Neural cell (in vitro differentiated cells): ENCODE measurements around the gene PIK3R4. TPM values are rescaled to one million over a fixed set of nuclear protein-coding genes. Genes with fewer than 3 reads are reported as not detected.

Experiments used
- H2AFZ ChIP-seq: fragments of 200-600, 300-800 bp; sonication (generic), shearing (Covaris generic); 2 replicates; pipeline ENCODE4 v1.6.0; 2014; ENCODE audit warnings: low read depth, mild to moderate bottlenecking, antibody characterized with exemption, low read length, moderate library complexity
- H3F3A ChIP-seq: fragments of 200-600 bp; shearing (Covaris generic); 2 replicates; pipeline ENCODE4 v1.6.1; 2016; ENCODE audit warnings: mild to moderate bottlenecking, moderate library complexity, mixed read lengths, antibody characterized with exemption, low read length; ENCODE audit not compliant: insufficient read depth, poor library complexity, severe bottlenecking
- H3K27ac ChIP-seq: fragments of 200-600, 300-800 bp; sonication (generic), shearing (Covaris generic); 2 replicates; pipeline ENCODE4 v1.5.1; 2014; ENCODE audit warnings: mild to moderate bottlenecking, low read length, moderate library complexity
- H3K27me3 ChIP-seq: fragments of 300-800, 200-600 bp; sonication (generic), shearing (Covaris generic); 2 replicates; pipeline ENCODE4 v1.6.0; 2014; ENCODE audit warnings: mild to moderate bottlenecking, low read depth, low read length, moderate library complexity; ENCODE audit not compliant: insufficient read depth
- H3K36me3 ChIP-seq: fragments of 300-800, 200-600 bp; sonication (generic), shearing (Covaris generic); 2 replicates; pipeline ENCODE4 v1.5.1; 2014; ENCODE audit warnings: mild to moderate bottlenecking, antibody characterized with exemption, low read length, moderate library complexity; ENCODE audit not compliant: insufficient read depth
- H3K4me2 ChIP-seq: fragments of 300-800, 200-600 bp; sonication (generic), shearing (Covaris generic); 2 replicates; pipeline ENCODE4 v1.6.0; 2014; ENCODE audit warnings: mild to moderate bottlenecking, low read length
- H3K4me3 ChIP-seq: fragments of 300-800, 200-600 bp; sonication (generic), shearing (Covaris generic); 2 replicates; pipeline ENCODE4 v1.5.1; 2014; ENCODE audit warnings: mild to moderate bottlenecking, low read length, moderate library complexity
- H3K79me2 ChIP-seq: fragments of 200-600 bp; shearing (Covaris generic); replicated peaks from 2 replicates; pipeline ENCODE4 v1.6.0; 2014; ENCODE audit warnings: mild to moderate bottlenecking, low read length, moderate library complexity; ENCODE audit not compliant: insufficient read depth
- H3K9ac ChIP-seq: fragments of 300-800, 200-600 bp; sonication (generic), shearing (Covaris generic); 2 replicates; pipeline ENCODE4 v1.6.1; 2016; ENCODE audit warnings: mild to moderate bottlenecking, low read length, mixed read lengths
- H3K9me2 ChIP-seq: fragments of 200-600 bp; shearing (Covaris generic); 2 replicates; pipeline ENCODE4 v1.6.1; 2016; ENCODE audit warnings: mild to moderate bottlenecking, low read length, mixed read lengths; ENCODE audit not compliant: insufficient read depth
- H3K9me3 ChIP-seq: fragments of 200-600, 300-800 bp; sonication (generic), shearing (Covaris generic); 2 replicates; pipeline ENCODE4 v1.6.1; 2016; ENCODE audit warnings: mild to moderate bottlenecking, mixed run types, low read length, moderate library complexity, mixed read lengths
- H4K20me1 ChIP-seq: fragments of 200-600 bp; shearing (Covaris generic); 2 replicates; pipeline ENCODE4 v1.6.1; 2016; ENCODE audit warnings: mild to moderate bottlenecking, mixed run types; ENCODE audit not compliant: insufficient read depth
- CTCF ChIP-seq: fragments of 450-650 bp; IDR thresholded peaks from 2 replicates; pipeline ENCODE4 v1.5.1; 2014; ENCODE audit warnings: antibody characterized with exemption, mild to moderate bottlenecking, moderate library complexity; ENCODE audit not compliant: poor library complexity, severe bottlenecking
- EP300 ChIP-seq: fragments of 450-650 bp; conservative IDR thresholded peaks from 2 replicates; pipeline ENCODE4 v1.6.1; 2014; ENCODE audit warnings: antibody characterized with exemption, mild to moderate bottlenecking, moderate library complexity; ENCODE audit not compliant: poor library complexity, severe bottlenecking
- EZH2 ChIP-seq: fragments of 200-600, 300-800 bp; shearing (Covaris generic), sonication (generic); IDR thresholded peaks from 2 replicates; pipeline ENCODE4 v1.6.1; 2014; ENCODE audit warnings: antibody characterized with exemption, low read length, borderline replicate concordance, mild to moderate bottlenecking; ENCODE audit not compliant: insufficient read depth, poor library complexity, severe bottlenecking
- MXI1 ChIP-seq: fragments of 450-650 bp; conservative IDR thresholded peaks from 2 replicates; pipeline ENCODE4 v1.6.1; 2014; ENCODE audit warnings: antibody characterized with exemption, mild to moderate bottlenecking; ENCODE audit not compliant: poor library complexity, severe bottlenecking
- POLR2AphosphoS5 ChIP-seq: IDR thresholded peaks from 2 replicates; pipeline ENCODE4 v1.6.1; 2012
- RAD21 ChIP-seq: fragments of 450-650 bp; conservative IDR thresholded peaks from 2 replicates; pipeline ENCODE4 v1.6.1; 2014; ENCODE audit warnings: antibody characterized with exemption, mild to moderate bottlenecking, moderate library complexity
- SMC3 ChIP-seq: fragments of 450-650 bp; conservative IDR thresholded peaks from 2 replicates; pipeline ENCODE4 v1.6.1; 2014; ENCODE audit warnings: antibody characterized with exemption, mild to moderate bottlenecking, moderate library complexity; ENCODE audit not compliant: poor library complexity
- TAF1 ChIP-seq: IDR thresholded peaks from 2 replicates; pipeline ENCODE4 v1.6.1; 2012; ENCODE audit warnings: low read depth
- polyA plus RNA-seq: library from polyadenylated mRNA; depleted of rRNA; stranded (reverse); fragments of >200 nt; gene quantifications from 2 replicates; pipeline ENCODE4 v1.2.3, GENCODE V29; 2014
- TF ChIP-seq, protein P1 (sequence below): IDR thresholded peaks from 2 replicates; pipeline ENCODE4 v1.6.1; 2012; ENCODE audit warnings: borderline replicate concordance

Gene PIK3R4
- polyA plus RNA-seq, 1 donor from 2014 or later = 18.3 TPM

DNA sequence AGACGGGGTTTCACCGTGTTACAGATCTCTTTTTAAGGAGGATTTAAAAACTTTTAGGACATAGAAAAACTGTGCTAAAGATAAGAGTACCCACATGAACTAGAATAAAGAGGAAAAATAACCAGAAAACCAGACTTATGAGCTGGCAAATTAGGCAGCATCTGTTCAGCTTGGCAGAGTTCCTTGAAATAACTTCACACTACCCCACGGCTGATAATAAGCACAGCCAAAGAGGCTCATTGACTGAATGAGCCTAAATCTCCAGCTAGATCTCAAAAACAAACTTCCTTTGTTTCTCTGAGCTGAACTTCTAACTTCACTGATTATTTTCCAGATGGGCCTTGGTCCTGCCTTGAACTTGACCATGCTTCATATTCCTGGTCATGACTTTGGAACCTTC is 26.7 kb upstream of the PIK3R4 start:
- Histone ChIP-seq H3K27ac (no peak overlapping the region), H3K36me3 (no peaks in the 10 kb centered on the region), H3F3A (no peaks in the 10 kb centered on the region), H3K9me2 (no peaks in the 10 kb centered on the region), H3K79me2 (no peaks in the 10 kb centered on the region), H3K27me3 (no peaks in the 10 kb centered on the region), H3K9me3 (no peaks in the 10 kb centered on the region), H3K9ac (no peak overlapping the region), H3K4me2 (no peak overlapping the region), H2AFZ (no peak overlapping the region), H4K20me1 (no peaks in the 10 kb centered on the region), H3K4me3 (no peak overlapping the region)
- TF ChIP-seq EP300 = no peak
- no peak for TF ChIP-seq CTCF
- TF ChIP-seq RAD21 = no peak
- no peak for TF ChIP-seq TAF1
- no peak for TF ChIP-seq EZH2
- TF ChIP-seq SMC3 = no peak
- no peak for TF ChIP-seq MXI1
- no peak for TF ChIP-seq POLR2AphosphoS5
- TF ChIP-seq, protein P1, sequence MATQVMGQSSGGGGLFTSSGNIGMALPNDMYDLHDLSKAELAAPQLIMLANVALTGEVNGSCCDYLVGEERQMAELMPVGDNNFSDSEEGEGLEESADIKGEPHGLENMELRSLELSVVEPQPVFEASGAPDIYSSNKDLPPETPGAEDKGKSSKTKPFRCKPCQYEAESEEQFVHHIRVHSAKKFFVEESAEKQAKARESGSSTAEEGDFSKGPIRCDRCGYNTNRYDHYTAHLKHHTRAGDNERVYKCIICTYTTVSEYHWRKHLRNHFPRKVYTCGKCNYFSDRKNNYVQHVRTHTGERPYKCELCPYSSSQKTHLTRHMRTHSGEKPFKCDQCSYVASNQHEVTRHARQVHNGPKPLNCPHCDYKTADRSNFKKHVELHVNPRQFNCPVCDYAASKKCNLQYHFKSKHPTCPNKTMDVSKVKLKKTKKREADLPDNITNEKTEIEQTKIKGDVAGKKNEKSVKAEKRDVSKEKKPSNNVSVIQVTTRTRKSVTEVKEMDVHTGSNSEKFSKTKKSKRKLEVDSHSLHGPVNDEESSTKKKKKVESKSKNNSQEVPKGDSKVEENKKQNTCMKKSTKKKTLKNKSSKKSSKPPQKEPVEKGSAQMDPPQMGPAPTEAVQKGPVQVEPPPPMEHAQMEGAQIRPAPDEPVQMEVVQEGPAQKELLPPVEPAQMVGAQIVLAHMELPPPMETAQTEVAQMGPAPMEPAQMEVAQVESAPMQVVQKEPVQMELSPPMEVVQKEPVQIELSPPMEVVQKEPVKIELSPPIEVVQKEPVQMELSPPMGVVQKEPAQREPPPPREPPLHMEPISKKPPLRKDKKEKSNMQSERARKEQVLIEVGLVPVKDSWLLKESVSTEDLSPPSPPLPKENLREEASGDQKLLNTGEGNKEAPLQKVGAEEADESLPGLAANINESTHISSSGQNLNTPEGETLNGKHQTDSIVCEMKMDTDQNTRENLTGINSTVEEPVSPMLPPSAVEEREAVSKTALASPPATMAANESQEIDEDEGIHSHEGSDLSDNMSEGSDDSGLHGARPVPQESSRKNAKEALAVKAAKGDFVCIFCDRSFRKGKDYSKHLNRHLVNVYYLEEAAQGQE = no peak

DNA sequence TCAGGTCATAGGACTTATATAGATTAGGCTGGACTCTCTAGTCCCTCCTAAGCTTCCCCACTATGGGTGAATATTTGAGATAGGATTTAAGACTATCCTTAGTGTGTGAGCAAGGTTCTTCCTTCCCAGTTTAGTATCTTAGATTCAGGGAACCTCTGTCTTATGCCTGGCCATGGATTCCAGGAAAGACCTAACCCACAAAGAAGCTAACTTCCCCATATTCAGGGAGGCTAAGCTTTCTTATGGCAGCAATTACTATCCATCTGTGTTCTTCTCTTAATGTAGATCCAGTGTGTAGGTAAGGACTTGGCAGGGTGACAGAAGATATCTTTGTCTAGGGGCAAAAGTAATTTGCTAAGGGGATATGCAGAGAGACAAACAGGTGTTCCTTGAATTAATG is 25.5 kb upstream of the PIK3R4 start:
- no peak for TF ChIP-seq POLR2AphosphoS5
- no peak for TF ChIP-seq SMC3
- TF ChIP-seq, protein P1 = no peak
- no peak for TF ChIP-seq EP300
- no peak for TF ChIP-seq EZH2
- no peak for TF ChIP-seq CTCF
- TF ChIP-seq TAF1 = no peak
- Histone ChIP-seq H3K4me2 (no peak overlapping the region), H3K9ac (no peak overlapping the region)

More for the DNA sequence above, 25.5 kb upstream of the PIK3R4 start:
- no peaks in the 10 kb centered on the region for H3K9me3 ChIP-seq
- no peaks in the 10 kb centered on the region for H3K36me3 ChIP-seq
- no peak overlapping the region for H3K4me3 ChIP-seq
- no peaks in the 10 kb centered on the region for H4K20me1 ChIP-seq
- H3K79me2 ChIP-seq = no peaks in the 10 kb centered on the region
- no peak overlapping the region for H3K27ac ChIP-seq
- no peaks in the 10 kb centered on the region for H3F3A ChIP-seq
- H2AFZ ChIP-seq = no peak overlapping the region
- H3K27me3 ChIP-seq = no peaks in the 10 kb centered on the region
- H3K9me2 ChIP-seq = no peaks in the 10 kb centered on the region
